NCI-H510A treated with DMSO at 0.1 percent for 48 hours (cell line): ENCODE data around the gene FKBP11.
A peak's percentile ranks its signal among the peaks of the same experiment; 100 is the strongest.
"Not testable (repeated sequence)": the region's sequence is repeated elsewhere in the genome, so short reads cannot be mapped to it uniquely, and the experiment has no call there.

Experiments
- DNase-seq: peaks from one replicate; lab custom pipeline; 2025; lab: John Stamatoyannopoulos, UW

The FKBP11 gene

GRCh38 chr12:48954841-48955501 is 29.7 kb upstream of the FKBP11 start:
- no peak for DNase-seq

GRCh38 chr12:48954061-48954460 is 28.8 kb upstream of the FKBP11 start:
- DNase-seq = no peak

- no peak for DNase-seq
Observed at GRCh38 chr12:48952691-48953090, 27.4 kb upstream of the FKBP11 start.

GRCh38 chr12:48947727-48948126 is 22.4 kb upstream of the FKBP11 start:
- no peak for DNase-seq

- DNase-seq = no peak
Observed at GRCh38 chr12:48946943-48947342, 21.7 kb upstream of the FKBP11 start.

GRCh38 chr12:48946205-48946604 is 20.9 kb upstream of the FKBP11 start:
- no peak for DNase-seq

GRCh38 chr12:48943221-48943620 is 17.9 kb upstream of the FKBP11 start:
- no peak for DNase-seq

GRCh38 chr12:48940181-48940580 is 14.9 kb upstream of the FKBP11 start:
- no peak for DNase-seq

GRCh38 chr12:48938805-48939204 is 13.5 kb upstream of the FKBP11 start:
- no peak for DNase-seq

- no peak for DNase-seq
Observed at GRCh38 chr12:48937170-48937569, 11.9 kb upstream of the FKBP11 start.

GRCh38 chr12:48936379-48936979 is 11.2 kb upstream of the FKBP11 start:
- peak; percentile 52 for DNase-seq

GRCh38 chr12:48934312-48934706 is 9.0 kb upstream of the FKBP11 start:
- no peak for DNase-seq

- no peak for DNase-seq
Observed at GRCh38 chr12:48933664-48934311, 8.5 kb upstream of the FKBP11 start.

- DNase-seq = no peak
Observed at GRCh38 chr12:48932878-48933277, 7.6 kb upstream of the FKBP11 start.

GRCh38 chr12:48930475-48930874 is 5.2 kb upstream of the FKBP11 start:
- DNase-seq = no peak

GRCh38 chr12:48929551-48929950 is 4.3 kb upstream of the FKBP11 start:
- DNase-seq = no peak

GRCh38 chr12:48927261-48927660 is 2.0 kb upstream of the FKBP11 start:
- no peak for DNase-seq

GRCh38 chr12:48924617-48925303 is 532 bp downstream of the FKBP11 start:
- DNase-seq = peak; percentile 20

GRCh38 chr12:48923117-48923516 is 2.2 kb downstream of the FKBP11 start:
- no peak for DNase-seq

- no peak for DNase-seq
Observed at GRCh38 chr12:48917857-48918537, 7.3 kb downstream of the FKBP11 start.

GRCh38 chr12:48910196-48910595 is 15.1 kb downstream of the FKBP11 start:
- no peak for DNase-seq

- not testable (repeated sequence) for DNase-seq
Observed at GRCh38 chr12:48909698-48910097, 15.6 kb downstream of the FKBP11 start.
